Mesenchymal stem cell (in vitro differentiated cells and primary cell): ENCODE data around the gene NFXL1.

Experiments
- DNase-seq: peaks from one replicate; pipeline ENCODE4 v3.0.0-alpha.2; 2013
- H2AFZ ChIP-seq: one replicate; pipeline ENCODE4 v1.6.1; 2013; ENCODE audit warnings: low read depth, mild to moderate bottlenecking, control low read depth, inconsistent platforms, low read length, moderate library complexity
- H2AK5ac ChIP-seq: 2 replicates; pipeline ENCODE4 v1.6.1; 2013; ENCODE audit warnings: low read length, moderate library complexity, mild to moderate bottlenecking, inconsistent platforms; ENCODE audit not compliant: severe bottlenecking
- H2BK120ac ChIP-seq: one replicate; pipeline ENCODE4 v1.6.1; 2013; ENCODE audit warnings: low read depth, mild to moderate bottlenecking, inconsistent platforms, low read length, moderate library complexity
- H2BK12ac ChIP-seq, 2 experiments: one replicate each; pipeline ENCODE4 v1.6.1; 2013; ENCODE audit warnings: inconsistent platforms in 2 of 2, low read length in 2 of 2, mild to moderate bottlenecking in 2 of 2, moderate library complexity in 2 of 2, control low read depth in 1 of 2
- H2BK15ac ChIP-seq: one replicate; pipeline ENCODE4 v1.6.1; 2013; ENCODE audit warnings: mild to moderate bottlenecking, low read depth, inconsistent platforms; ENCODE audit not compliant: poor library complexity, severe bottlenecking
- H2BK5ac ChIP-seq: 2 replicates; pipeline ENCODE4 v1.6.1; 2013; ENCODE audit warnings: low read depth, mild to moderate bottlenecking, low read length, control low read depth, inconsistent platforms; ENCODE audit not compliant: poor library complexity, severe bottlenecking
- H3K14ac ChIP-seq, 2 experiments: one replicate each; pipeline ENCODE4 v1.6.1; 2013; ENCODE audit warnings: inconsistent platforms in 2 of 2, low read length in 2 of 2, control low read depth in 1 of 2, mild to moderate bottlenecking in 1 of 2, moderate library complexity in 1 of 2
- H3K18ac ChIP-seq, 2 experiments: one replicate each; pipeline ENCODE4 v1.6.1; 2013; ENCODE audit warnings: inconsistent platforms in 2 of 2, low read length in 2 of 2, control low read depth in 1 of 2, low read depth in 1 of 2, mild to moderate bottlenecking in 1 of 2
- H3K23ac ChIP-seq, 2 experiments: one replicate each; pipeline ENCODE4 v1.6.1; 2013; ENCODE audit warnings: inconsistent platforms in 2 of 2, low read length in 2 of 2, mild to moderate bottlenecking in 2 of 2, moderate library complexity in 2 of 2, control low read depth in 1 of 2
- H3K27ac ChIP-seq: 2 replicates; pipeline ENCODE4 v1.5.1; 2013; ENCODE audit warnings: mild to moderate bottlenecking, moderate library complexity, low read length, control low read depth, inconsistent platforms; ENCODE audit not compliant: poor library complexity, severe bottlenecking
- H3K27me3 ChIP-seq, 2 experiments: 2 replicates each; pipeline versions ENCODE4 v1.6.1 to v1.7.0; 2013; ENCODE audit warnings: low read length in 2 of 2, mild to moderate bottlenecking in 2 of 2, moderate library complexity in 2 of 2, control low read depth in 1 of 2, inconsistent platforms in 1 of 2; ENCODE audit not compliant: control insufficient read depth in 1 of 2, insufficient read depth in 1 of 2
- H3K36me3 ChIP-seq, 2 experiments: 2 replicates each; pipeline versions ENCODE4 v1.6.1 to v1.7.0; 2013; ENCODE audit warnings: low read length in 2 of 2, control low read depth in 1 of 2, inconsistent platforms in 1 of 2, low read depth in 1 of 2, mild to moderate bottlenecking in 1 of 2; ENCODE audit not compliant: insufficient read depth in 2 of 2, control insufficient read depth in 1 of 2
- H3K4ac ChIP-seq, 2 experiments: one replicate each; pipeline ENCODE4 v1.6.1; 2013; ENCODE audit warnings: inconsistent platforms in 2 of 2, low read length in 2 of 2, mild to moderate bottlenecking in 2 of 2, moderate library complexity in 2 of 2, control low read depth in 1 of 2, low read depth in 1 of 2
- H3K4me1 ChIP-seq: 2 replicates; pipeline ENCODE4 v1.6.1; 2013; ENCODE audit warnings: low read depth, low read length, control low read depth; ENCODE audit not compliant: control insufficient read depth, insufficient read depth
- H3K4me2 ChIP-seq: 2 replicates; pipeline ENCODE4 v1.6.1; 2013; ENCODE audit warnings: low read length, mild to moderate bottlenecking, inconsistent platforms; ENCODE audit not compliant: poor library complexity, severe bottlenecking
- H3K4me3 ChIP-seq, 2 experiments: 2 replicates each; pipeline versions ENCODE4 v1.5.1 to v1.7.0; 2013; ENCODE audit warnings: low read length in 2 of 2, mild to moderate bottlenecking in 2 of 2, control low read depth in 1 of 2, low read depth in 1 of 2; ENCODE audit not compliant: insufficient read depth in 1 of 2
- H3K79me1 ChIP-seq: replicated peaks from 2 replicates; pipeline ENCODE4 v1.6.1; 2013; ENCODE audit warnings: mild to moderate bottlenecking, control low read depth, low read length, inconsistent platforms; ENCODE audit not compliant: poor library complexity, severe bottlenecking
- H3K9ac ChIP-seq: 2 replicates; pipeline ENCODE4 v1.7.0; 2013; ENCODE audit warnings: mild to moderate bottlenecking, low read length, moderate library complexity
- H3K9me3 ChIP-seq: 2 replicates; pipeline ENCODE4 v1.7.0; 2013; ENCODE audit warnings: mild to moderate bottlenecking, low read length; ENCODE audit not compliant: control insufficient read depth
- H4K8ac ChIP-seq: one replicate; pipeline ENCODE4 v1.6.1; 2013; ENCODE audit warnings: inconsistent platforms, mild to moderate bottlenecking, low read length, moderate library complexity
- H4K91ac ChIP-seq: one replicate; pipeline ENCODE4 v1.6.1; 2013; ENCODE audit warnings: mild to moderate bottlenecking, low read length, inconsistent platforms
- WGBS: methylation state at CpG from one replicate; pipeline ENCODE4 v1.1.7; 2013; ENCODE audit warnings: mixed read lengths; 5-methylcytosine and 5-hydroxymethylcytosine counted together

The NFXL1 gene

DNA sequence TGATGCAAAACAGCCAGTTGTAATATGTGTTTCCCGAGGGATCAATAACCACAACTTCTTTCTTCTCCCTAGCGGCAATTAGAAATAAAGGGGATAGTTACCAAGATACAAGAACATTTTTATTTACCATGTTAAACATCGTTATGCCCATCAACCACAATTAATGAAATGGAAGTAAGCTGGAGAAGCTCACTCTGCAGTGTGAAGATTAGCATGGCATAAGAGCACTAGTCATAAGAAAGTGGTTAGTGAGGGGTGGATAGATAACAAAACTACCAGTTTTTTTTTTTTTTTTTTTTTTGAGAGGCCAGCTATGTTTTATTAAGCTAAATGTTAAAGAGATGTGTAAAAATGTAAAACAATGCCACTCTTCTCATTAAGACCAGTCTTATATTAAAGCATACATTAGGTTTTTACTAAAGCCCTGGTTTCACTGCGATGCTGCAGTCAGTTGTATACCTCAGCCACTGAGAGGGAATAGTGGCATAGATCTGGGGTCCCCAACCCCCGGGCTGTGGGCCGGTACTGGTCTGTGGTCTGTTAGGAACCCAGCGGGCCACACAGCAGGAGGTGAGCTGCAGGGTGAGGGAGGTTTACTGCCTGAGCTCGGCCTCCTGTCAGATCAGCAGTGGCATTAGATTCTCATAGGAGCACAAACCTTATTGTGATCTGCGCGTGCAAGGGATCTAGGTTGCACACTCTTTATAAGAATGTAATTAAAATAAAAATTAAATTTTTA, 27.9 kb upstream of the NFXL1 start:
- Histone ChIP-seq H3K4me2 (no peak overlapping the region), H3K9me3 (no peaks in the 10 kb centered on the region), H3K4me1 (peaks cover 2% of the 10 kb centered on the region), H3K9ac (no peak overlapping the region), H3K79me1 (no peaks in the 10 kb centered on the region), H2AK5ac (no peak overlapping the region), H2BK5ac (no peak overlapping the region), H2BK120ac (no peak overlapping the region), H3K36me3 (no peaks in the 10 kb centered on the region), H3K23ac (no peak overlapping the region), H3K27ac (no peak overlapping the region), H3K4ac (no peak overlapping the region), H2AFZ (no peak overlapping the region), H4K8ac (no peak overlapping the region), H3K27me3 (peaks cover 0 to 9% of the 10 kb centered on the region in 2 experiments), H2BK15ac (no peak overlapping the region), H3K4me3 (no peak overlapping the region), H3K14ac (peak overlapping the region in 1 of 2 experiments; percentile 48), H2BK12ac (no peak overlapping the region), H4K91ac (no peak overlapping the region), H3K18ac (no peak overlapping the region)
- 54% methylated on average over 5 of the region's 10 CpGs for WGBS
- DNase-seq: no peak

DNA sequence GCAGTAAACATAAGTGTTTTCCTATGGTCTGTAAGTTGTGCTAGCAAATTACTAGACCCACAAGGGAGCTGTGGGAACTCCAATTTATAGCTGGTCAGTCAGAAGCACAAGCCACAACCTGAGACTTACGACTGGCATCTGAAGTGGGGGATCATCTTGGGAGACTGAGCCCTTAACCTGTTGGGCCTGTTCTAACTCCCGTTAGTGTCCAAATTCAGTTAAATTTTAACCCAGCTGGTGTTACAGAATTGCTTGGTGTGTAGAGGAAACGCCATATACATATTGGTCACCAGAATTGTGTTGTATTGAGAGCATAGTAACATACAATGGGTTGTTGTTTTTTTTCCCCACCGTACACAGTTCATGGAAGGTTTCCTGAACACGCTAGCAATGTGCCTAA, 25.1 kb upstream of the NFXL1 start:
- Histone ChIP-seq H4K8ac (no peak overlapping the region), H3K4me3 (no peak overlapping the region), H3K18ac (no peak overlapping the region), H2BK12ac (no peak overlapping the region), H3K9me3 (no peaks in the 10 kb centered on the region), H4K91ac (no peak overlapping the region), H2BK5ac (no peak overlapping the region), H2AK5ac (no peak overlapping the region), H2BK15ac (no peak overlapping the region), H3K79me1 (no peaks in the 10 kb centered on the region), H3K36me3 (no peaks in the 10 kb centered on the region), H3K14ac (no peak overlapping the region), H3K23ac (no peak overlapping the region), H3K27ac (no peak overlapping the region), H3K4me1 (peaks cover 2% of the 10 kb centered on the region), H3K9ac (no peak overlapping the region), H3K4me2 (no peak overlapping the region), H2AFZ (no peak overlapping the region), H3K4ac (no peak overlapping the region), H3K27me3 (peaks cover 0 to 31% of the 10 kb centered on the region in 2 experiments), H2BK120ac (no peak overlapping the region)
- DNase-seq: no peak
- 89% methylated on average over 5 of the region's 5 CpGs for WGBS

- H3K14ac ChIP-seq: no peak overlapping the region
- no peak overlapping the region for H2BK12ac ChIP-seq
- no peak for DNase-seq
- 85% methylated on average over 6 of the region's 6 CpGs for WGBS
- no peak overlapping the region for H2BK120ac ChIP-seq
- no peaks in the 10 kb centered on the region for H3K79me1 ChIP-seq
- H3K4ac ChIP-seq: no peak overlapping the region
- no peak overlapping the region for H3K27ac ChIP-seq
- no peaks in the 10 kb centered on the region for H3K9me3 ChIP-seq
- no peak overlapping the region for H2BK15ac ChIP-seq
- no peak overlapping the region for H4K91ac ChIP-seq
- H3K4me2 ChIP-seq: no peak overlapping the region
- H4K8ac ChIP-seq: no peak overlapping the region
- H2AFZ ChIP-seq: no peak overlapping the region
- no peak overlapping the region for H3K18ac ChIP-seq
- H2BK5ac ChIP-seq: no peak overlapping the region
- no peak overlapping the region for H3K9ac ChIP-seq
- no peak overlapping the region for H3K23ac ChIP-seq
- H3K4me3 ChIP-seq: no peak overlapping the region
- H3K27me3 ChIP-seq: peaks cover 0 to 37% of the 10 kb centered on the region in 2 experiments
- no peak overlapping the region for H2AK5ac ChIP-seq
- H3K4me1 ChIP-seq: no peaks in the 10 kb centered on the region
- H3K36me3 ChIP-seq: no peaks in the 10 kb centered on the region
Observed at GRCh38 chr4:47936336-47936735, 22.0 kb upstream of the NFXL1 start.

DNA sequence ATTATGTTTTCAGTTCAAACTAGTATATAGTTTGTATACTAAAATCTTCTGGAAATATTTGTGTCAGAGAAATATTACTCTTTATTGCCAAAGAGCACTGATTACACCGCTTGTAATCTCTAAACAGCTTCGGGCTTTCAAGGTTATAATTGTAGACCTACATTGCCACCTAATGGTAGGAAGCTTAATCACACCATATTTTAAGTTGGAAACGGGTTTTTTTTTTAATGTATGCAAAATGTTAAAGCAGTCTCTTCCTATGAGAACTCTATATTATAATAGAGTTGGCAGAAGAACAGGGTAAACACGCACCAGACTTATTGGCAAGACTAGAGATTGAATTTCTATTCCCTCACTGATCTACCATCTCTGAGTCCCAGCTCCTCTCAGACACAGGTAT, 19.5 kb upstream of the NFXL1 start:
- Histone ChIP-seq H3K9me3 (no peaks in the 10 kb centered on the region), H3K18ac (no peak overlapping the region), H3K27me3 (peaks cover 0 to 39% of the 10 kb centered on the region in 2 experiments), H4K91ac (no peak overlapping the region), H2BK15ac (no peak overlapping the region), H3K27ac (no peak overlapping the region), H2AK5ac (no peak overlapping the region), H3K4ac (no peak overlapping the region), H2BK12ac (no peak overlapping the region), H2BK120ac (no peak overlapping the region), H2BK5ac (no peak overlapping the region), H3K4me1 (no peaks in the 10 kb centered on the region), H3K36me3 (no peaks in the 10 kb centered on the region), H3K4me2 (no peak overlapping the region), H3K9ac (no peak overlapping the region), H3K4me3 (no peak overlapping the region), H4K8ac (no peak overlapping the region), H3K14ac (no peak overlapping the region), H3K23ac (no peak overlapping the region), H2AFZ (no peak overlapping the region), H3K79me1 (no peaks in the 10 kb centered on the region)
- DNase-seq: peak; percentile 58
- 0% methylated on average over 1 of the region's 4 CpGs for WGBS
